Gastroesophageal sphincter (tissue), 4 donors: ENCODE data around the gene STAG3. TPM values are rescaled to one million over a fixed set of nuclear protein-coding genes. Genes with fewer than 3 reads are reported as not detected.

Source experiments
- ATAC-seq: fragments of 150-250 bp; one replicate; pipeline ENCODE4 v1.9.1; 2016; ENCODE audit warnings: mild to moderate bottlenecking, moderate library complexity
- H3K27ac ChIP-seq, 4 donors: fragments of 200-600 bp; sonication (generic) in 3 of 4; 1 replicate in 3 of 4; 2 replicates in 1 of 4; pipeline ENCODE4 v1.5.1; 2016 to 2019
- H3K27me3 ChIP-seq: fragments of 200-600 bp; sonication (generic); one replicate; pipeline ENCODE4 v1.5.1; 2019
- H3K36me3 ChIP-seq, 2 donors: fragments of 200-600 bp; sonication (generic); one replicate each; pipeline ENCODE4 v1.5.1; 2019; ENCODE audit warnings: control low read depth in 1 of 2
- H3K4me1 ChIP-seq, 3 donors: fragments of 200-600 bp; sonication (generic); 1 replicate in 2 of 3; 2 replicates in 1 of 3; pipeline ENCODE4 v1.5.1; 2016 to 2019; ENCODE audit warnings: control low read depth in 2 of 3
- H3K4me3 ChIP-seq, 2 donors: fragments of 200-600 bp; sonication (generic); one replicate each; pipeline ENCODE4 v1.5.1; 2019; ENCODE audit warnings: mild to moderate bottlenecking in 1 of 2, moderate library complexity in 1 of 2
- H3K9me3 ChIP-seq, 3 donors: fragments of 200-600 bp; sonication (generic); one replicate each; pipeline ENCODE4 v1.5.1; 2017 to 2019; ENCODE audit warnings: control low read depth in 2 of 3
- CTCF ChIP-seq, 4 experiments: fragments of 200-600 bp in 2 of 4; fragments of 450-650 bp in 2 of 4; sonication (generic) in 1 of 4; IDR thresholded peaks; one replicate each; pipeline ENCODE4 v1.5.1; 2017 to 2019; ENCODE audit warnings: antibody characterized with exemption in 4 of 4, mild to moderate bottlenecking in 2 of 4, moderate library complexity in 2 of 4
- EP300 ChIP-seq: sonication (generic); formaldehyde crosslinking; IDR thresholded peaks from one replicate; pipeline ENCODE4 v1.6.1; 2017; ENCODE audit warnings: antibody characterized with exemption, mild to moderate bottlenecking
- POLR2A ChIP-seq, 2 donors: fragments of 450-650 bp; IDR thresholded peaks; one replicate each; pipeline ENCODE4 v1.6.1; 2017; ENCODE audit warnings: antibody characterized with exemption in 2 of 2, mild to moderate bottlenecking in 2 of 2, moderate library complexity in 1 of 2
- POLR2AphosphoS5 ChIP-seq: sonication (generic); formaldehyde crosslinking; IDR thresholded peaks from one replicate; pipeline ENCODE4 v1.6.1; 2017; ENCODE audit warnings: antibody characterized with exemption
- WGBS, 2 donors: methylation state at CpG; one replicate each; pipeline ENCODE4 v1.1.5; 2018; ENCODE audit warnings: low coverage in 1 of 2; 5-methylcytosine and 5-hydroxymethylcytosine counted together
- total RNA-seq, 4 donors: library from RNA; depleted of rRNA; stranded (reverse); fragments of >200 nt; gene quantifications; one replicate each; pipeline ENCODE4 v1.1.0, GENCODE V29; 2016

STAG3 gene
- total RNA-seq, 4 donors from 2014 or later = 0.47 TPM; not detected in 3

DNA sequence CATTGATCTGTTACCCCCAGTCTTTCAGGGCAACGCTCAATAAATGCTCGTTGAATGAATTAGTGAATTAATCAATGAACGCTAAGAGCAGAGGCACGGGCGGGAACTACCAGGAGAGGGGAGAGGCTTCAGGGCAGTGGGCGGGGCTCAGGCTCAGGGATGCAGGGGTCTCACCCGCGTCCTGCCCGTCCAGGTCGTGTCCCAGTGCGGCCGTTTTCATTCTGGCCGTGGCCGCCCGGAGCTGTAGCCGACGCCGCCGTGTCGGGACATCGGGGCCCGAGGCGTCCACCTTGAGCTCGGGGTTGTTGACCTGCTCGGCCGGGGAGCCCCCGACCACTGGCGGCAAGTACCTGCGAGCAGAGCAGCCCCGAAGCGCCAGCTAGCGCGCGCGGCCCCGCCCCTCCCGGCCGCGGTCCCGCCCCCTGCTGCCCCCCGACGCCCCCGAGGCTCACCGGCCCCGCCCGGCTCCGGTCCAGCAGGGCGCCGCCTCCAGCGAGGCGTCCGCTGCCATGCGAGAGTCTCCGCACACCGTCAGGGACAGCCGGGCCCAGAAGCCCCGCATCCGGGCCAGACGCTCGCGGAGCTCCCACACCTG, 6.5 kb upstream of the STAG3 start:
- Histone ChIP-seq H3K9me3 (no peaks in the 10 kb centered on the region), H3K36me3 (no peaks in the 10 kb centered on the region), H3K4me3 (peak overlapping the region; percentile 2 to 55), H3K27ac (peak overlapping the region in 1 of 4 donors; percentile 45), H3K27me3 (peaks cover 60% of the 10 kb centered on the region), H3K4me1 (peaks cover 0 to 41% (median 3%) of the 10 kb centered on the region in 3 donors)
- WGBS, 2 donors = 10 to 80% methylated on average over 1 to 2 of the region's 61 CpGs
- TF ChIP-seq POLR2AphosphoS5 (no peak), EP300 (no peak), POLR2A (IDR thresholded peaks at IDR 0.05) (no peak), CTCF (IDR thresholded peaks at IDR 0.05) (no peak)
- peak; percentile 24 for ATAC-seq

- Histone ChIP-seq H3K27me3 (peaks cover 53% of the 10 kb centered on the region), H3K36me3 (no peaks in the 10 kb centered on the region), H3K4me1 (peaks cover 0 to 46% (median 3%) of the 10 kb centered on the region in 3 donors), H3K4me3 (peak overlapping the region; percentile 2 to 55), H3K9me3 (no peaks in the 10 kb centered on the region), H3K27ac (peak overlapping the region in 1 of 4 donors; percentile 45)
- no peak for ATAC-seq
- TF ChIP-seq EP300 (no peak), CTCF (IDR thresholded peaks at IDR 0.05) (no peak)
- no CpG with 5 or more reads among the region's 22 CpGs for WGBS, 2 donors
These were observed 5.9 kb upstream of the STAG3 start for GRCh38 chr7:100171840-100172239.

DNA sequence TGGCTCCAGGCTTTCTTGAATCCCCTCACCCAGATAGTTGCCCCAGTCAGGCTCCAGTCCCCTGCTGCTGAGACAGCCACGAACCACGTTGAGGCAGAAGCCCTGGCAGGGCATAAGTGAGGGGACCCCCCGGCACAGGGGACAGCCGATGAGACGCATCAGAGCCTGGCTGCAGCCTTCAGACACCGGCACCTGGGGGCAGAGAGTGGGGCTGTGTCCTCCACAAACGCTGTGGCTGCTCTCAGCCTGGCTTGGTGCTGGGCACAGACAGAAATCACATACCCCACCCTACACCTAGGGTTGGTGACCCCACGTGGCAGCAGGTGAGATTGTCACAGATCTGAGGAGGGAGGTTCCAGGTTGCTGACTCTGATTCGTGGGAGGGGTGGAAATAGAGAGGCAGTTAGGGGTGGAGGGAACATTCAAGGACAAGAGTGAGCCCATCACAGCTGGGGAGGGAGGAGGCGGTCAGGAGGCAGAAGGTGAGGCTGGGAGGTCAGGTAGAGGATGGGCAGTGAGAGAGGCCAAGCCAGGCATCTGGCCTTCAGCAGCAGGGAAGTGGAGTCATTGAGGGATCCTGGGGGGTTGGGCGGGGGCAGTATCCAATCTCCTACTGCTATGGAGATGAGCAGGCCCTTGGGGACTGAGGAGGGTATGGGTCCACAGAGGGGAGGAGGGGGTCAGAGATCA, 3.8 kb upstream of the STAG3 start:
- 90% methylated on average over 2 of the region's 11 CpGs; no CpG with 5 or more reads in 1 of the 2 donors for WGBS, 2 donors
- Histone ChIP-seq H3K4me1 (peaks cover 0 to 40% (median 9%) of the 10 kb centered on the region in 3 donors), H3K27ac (no peak overlapping the region), H3K27me3 (peaks cover 40% of the 10 kb centered on the region), H3K4me3 (no peak overlapping the region), H3K36me3 (no peaks in the 10 kb centered on the region), H3K9me3 (no peaks in the 10 kb centered on the region)
- TF ChIP-seq EP300 = no peak
- no peak for TF ChIP-seq POLR2AphosphoS5
- TF ChIP-seq CTCF (IDR thresholded peaks at IDR 0.05) = no peak
- TF ChIP-seq POLR2A (IDR thresholded peaks at IDR 0.05) = no peak
- ATAC-seq = no peak

- ATAC-seq = no peak
- H3K27ac ChIP-seq = no peak overlapping the region
- WGBS, 2 donors = 67 to 70% methylated on average over 1 to 2 of the region's 5 CpGs
These were observed 3.1 kb upstream of the STAG3 start for GRCh38 chr7:100174582-100174981.

GRCh38 chr7:100175296-100175935, 2.3 kb upstream of the STAG3 start:
- H3K4me1 ChIP-seq = peaks cover 0 to 35% (median 9%) of the 10 kb centered on the region in 3 donors
- 96 to 98% methylated on average over 3 to 10 of the region's 14 CpGs for WGBS, 2 donors
- peaks cover 35% of the 10 kb centered on the region for H3K27me3 ChIP-seq

More at GRCh38 chr7:100174582-100174981, 3.1 kb upstream of the STAG3 start:
- Histone ChIP-seq H3K27me3 (peaks cover 40% of the 10 kb centered on the region), H3K4me1 (peaks cover 0 to 35% (median 9%) of the 10 kb centered on the region in 3 donors), H3K4me3 (no peak overlapping the region), H3K36me3 (no peaks in the 10 kb centered on the region), H3K9me3 (no peaks in the 10 kb centered on the region)
- TF ChIP-seq POLR2A (IDR thresholded peaks at IDR 0.05) = no peak
- TF ChIP-seq EP300 = no peak

More at GRCh38 chr7:100175296-100175935, 2.3 kb upstream of the STAG3 start:
- no peak for TF ChIP-seq EP300
- TF ChIP-seq POLR2A (IDR thresholded peaks at IDR 0.05) = no peak
- TF ChIP-seq POLR2AphosphoS5 = no peak
- no peak for TF ChIP-seq CTCF (IDR thresholded peaks at IDR 0.05)
- no peak for ATAC-seq
- H3K9me3 ChIP-seq = no peaks in the 10 kb centered on the region
- H3K36me3 ChIP-seq = no peaks in the 10 kb centered on the region
- H3K4me3 ChIP-seq = no peak overlapping the region
- H3K27ac ChIP-seq = no peak overlapping the region
